Measurements from ENCODE around the gene KSR2.

DNA sequence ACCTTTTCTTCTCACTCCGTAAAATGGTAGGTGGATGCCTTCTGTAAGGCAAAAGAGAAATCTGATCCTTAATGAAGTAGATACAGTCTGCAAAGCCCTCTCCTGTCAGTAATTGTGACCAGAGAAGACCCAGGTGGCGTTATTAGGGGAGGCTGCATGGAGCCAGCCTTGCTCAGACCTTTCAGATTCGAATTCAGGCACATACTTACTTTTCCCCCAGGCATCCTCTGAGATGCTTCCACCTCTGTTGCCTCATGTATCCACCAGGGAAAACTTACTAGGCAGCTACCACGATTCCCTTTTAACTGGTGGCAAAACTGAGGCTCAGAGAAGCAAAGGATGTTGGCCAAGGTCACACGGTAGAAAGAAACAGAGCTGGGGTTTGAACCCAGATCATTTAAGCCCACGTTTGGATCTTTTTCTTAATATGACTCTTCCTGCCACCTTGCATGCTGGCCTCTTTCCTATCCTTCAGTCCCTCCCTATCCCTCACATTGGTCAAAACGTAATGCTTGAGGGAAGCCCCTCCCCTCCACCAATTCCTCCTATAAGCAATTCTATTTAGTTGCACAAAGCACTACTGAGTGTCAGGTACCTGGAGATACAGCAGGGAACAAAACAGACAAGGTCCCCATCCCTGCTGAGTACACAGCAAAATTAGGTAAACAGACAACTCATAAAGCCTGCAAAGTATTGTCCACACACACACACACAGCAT, 179.4 kb downstream of the KSR2 start:
- TF ChIP-seq, protein P1, sequence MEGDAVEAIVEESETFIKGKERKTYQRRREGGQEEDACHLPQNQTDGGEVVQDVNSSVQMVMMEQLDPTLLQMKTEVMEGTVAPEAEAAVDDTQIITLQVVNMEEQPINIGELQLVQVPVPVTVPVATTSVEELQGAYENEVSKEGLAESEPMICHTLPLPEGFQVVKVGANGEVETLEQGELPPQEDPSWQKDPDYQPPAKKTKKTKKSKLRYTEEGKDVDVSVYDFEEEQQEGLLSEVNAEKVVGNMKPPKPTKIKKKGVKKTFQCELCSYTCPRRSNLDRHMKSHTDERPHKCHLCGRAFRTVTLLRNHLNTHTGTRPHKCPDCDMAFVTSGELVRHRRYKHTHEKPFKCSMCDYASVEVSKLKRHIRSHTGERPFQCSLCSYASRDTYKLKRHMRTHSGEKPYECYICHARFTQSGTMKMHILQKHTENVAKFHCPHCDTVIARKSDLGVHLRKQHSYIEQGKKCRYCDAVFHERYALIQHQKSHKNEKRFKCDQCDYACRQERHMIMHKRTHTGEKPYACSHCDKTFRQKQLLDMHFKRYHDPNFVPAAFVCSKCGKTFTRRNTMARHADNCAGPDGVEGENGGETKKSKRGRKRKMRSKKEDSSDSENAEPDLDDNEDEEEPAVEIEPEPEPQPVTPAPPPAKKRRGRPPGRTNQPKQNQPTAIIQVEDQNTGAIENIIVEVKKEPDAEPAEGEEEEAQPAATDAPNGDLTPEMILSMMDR (IDR thresholded peaks at IDR 0.05 in 2 of 3, conservative IDR thresholded peaks at IDR 0.05 in 1 of 3; ENCODE audit: control insufficient read depth in 2 of 3, extremely low read depth in 1 of 3, insufficient read depth in 1 of 3, low read depth in 3 of 3, low read length in 3 of 3) = no peak
- TF ChIP-seq CUX1 (IDR thresholded peaks at IDR 0.05; ENCODE audit: insufficient replicate concordance, low read depth, low read length) (no peak), SMC3 (IDR thresholded peaks at IDR 0.05; ENCODE audit: borderline replicate concordance, low read length) (no peak), SUPT20H (IDR thresholded peaks at IDR 0.05; ENCODE audit: borderline replicate concordance, control insufficient read depth, low read depth, low read length) (no peak), RAD21 (IDR thresholded peaks at IDR 0.05; ENCODE audit: insufficient read depth, low read depth, low read length) (no peak), EGR1 (IDR thresholded peaks at IDR 0.05; ENCODE audit: borderline replicate concordance in 1 of 2, low read depth in 2 of 2, low read length in 2 of 2) (no peak), GABPA (IDR thresholded peaks at IDR 0.05; ENCODE audit: low read depth) (no peak), BRCA1 (IDR thresholded peaks at IDR 0.05; ENCODE audit: low read depth, low read length) (no peak)

Measured in GM12878 (cell line).